WTC11 (cell line): ENCODE results near the gene FARP2.

Experiments
- CREB1 ChIP-seq: sonication (generic); formaldehyde crosslinking; IDR thresholded peaks from 2 replicates; pipeline ENCODE4 v1.8.0; 2023; ENCODE audit warnings: mild to moderate bottlenecking, missing genetic modification reagents
- MYBL2 ChIP-seq: sonication (generic); formaldehyde crosslinking; IDR thresholded peaks from 2 replicates; pipeline ENCODE4 v1.8.1; 2023; ENCODE audit warnings: mild to moderate bottlenecking, moderate library complexity, missing genetic modification reagents
- SMAD4 ChIP-seq: sonication (generic); formaldehyde crosslinking; IDR thresholded peaks from 2 replicates; pipeline ENCODE4 v1.8.0; 2022; ENCODE audit warnings: mild to moderate bottlenecking, missing genetic modification reagents
- ZNF138 ChIP-seq: sonication (generic); formaldehyde crosslinking; conservative IDR thresholded peaks from 2 replicates; pipeline ENCODE4 v1.8.1; 2022; ENCODE audit warnings: mild to moderate bottlenecking, moderate library complexity, missing genetic modification reagents
- TF ChIP-seq, protein P1 (sequence below): sonication (generic); formaldehyde crosslinking; IDR thresholded peaks from 2 replicates; pipeline ENCODE4 v1.8.1; 2023; ENCODE audit warnings: mild to moderate bottlenecking, missing genetic modification reagents, borderline replicate concordance
- TF ChIP-seq, protein P2 (sequence below): fragments of 200-600 bp; IDR thresholded peaks from 2 replicates; pipeline ENCODE4 v1.8.0; 2022; ENCODE audit warnings: antibody characterized with exemption
- TF ChIP-seq, protein P3 (sequence below): sonication (generic); formaldehyde crosslinking; conservative IDR thresholded peaks from 2 replicates; pipeline ENCODE4 v1.8.1; 2023; ENCODE audit warnings: mild to moderate bottlenecking, low read depth, missing genetic modification reagents, moderate library complexity

DNA sequence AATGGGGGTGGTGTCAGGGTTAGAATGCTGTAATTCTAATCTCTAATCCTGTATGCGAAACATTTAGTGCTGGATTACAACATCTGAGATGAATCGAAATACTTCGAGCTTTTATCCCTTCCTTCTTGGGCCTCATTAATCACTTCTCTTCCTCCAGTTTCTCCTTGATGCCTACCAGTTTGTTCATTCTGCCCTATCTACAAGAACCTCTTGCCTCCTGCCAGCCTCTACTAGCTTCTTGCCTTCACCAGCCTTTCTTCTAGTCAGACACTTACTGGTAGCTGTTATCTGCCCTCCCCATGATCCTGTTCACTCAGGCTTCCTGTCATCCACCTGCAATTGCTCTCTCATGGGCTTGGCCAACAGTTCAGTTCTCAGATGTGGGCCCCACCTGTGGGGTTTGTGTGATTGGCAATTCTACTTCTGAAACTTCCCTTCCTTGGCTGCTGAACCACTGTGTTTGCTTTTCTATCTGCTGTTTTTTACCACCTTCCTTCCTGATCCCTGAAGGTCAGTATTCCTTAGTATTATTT, 15.4 kb upstream of the FARP2 start:
- TF ChIP-seq, protein P1, sequence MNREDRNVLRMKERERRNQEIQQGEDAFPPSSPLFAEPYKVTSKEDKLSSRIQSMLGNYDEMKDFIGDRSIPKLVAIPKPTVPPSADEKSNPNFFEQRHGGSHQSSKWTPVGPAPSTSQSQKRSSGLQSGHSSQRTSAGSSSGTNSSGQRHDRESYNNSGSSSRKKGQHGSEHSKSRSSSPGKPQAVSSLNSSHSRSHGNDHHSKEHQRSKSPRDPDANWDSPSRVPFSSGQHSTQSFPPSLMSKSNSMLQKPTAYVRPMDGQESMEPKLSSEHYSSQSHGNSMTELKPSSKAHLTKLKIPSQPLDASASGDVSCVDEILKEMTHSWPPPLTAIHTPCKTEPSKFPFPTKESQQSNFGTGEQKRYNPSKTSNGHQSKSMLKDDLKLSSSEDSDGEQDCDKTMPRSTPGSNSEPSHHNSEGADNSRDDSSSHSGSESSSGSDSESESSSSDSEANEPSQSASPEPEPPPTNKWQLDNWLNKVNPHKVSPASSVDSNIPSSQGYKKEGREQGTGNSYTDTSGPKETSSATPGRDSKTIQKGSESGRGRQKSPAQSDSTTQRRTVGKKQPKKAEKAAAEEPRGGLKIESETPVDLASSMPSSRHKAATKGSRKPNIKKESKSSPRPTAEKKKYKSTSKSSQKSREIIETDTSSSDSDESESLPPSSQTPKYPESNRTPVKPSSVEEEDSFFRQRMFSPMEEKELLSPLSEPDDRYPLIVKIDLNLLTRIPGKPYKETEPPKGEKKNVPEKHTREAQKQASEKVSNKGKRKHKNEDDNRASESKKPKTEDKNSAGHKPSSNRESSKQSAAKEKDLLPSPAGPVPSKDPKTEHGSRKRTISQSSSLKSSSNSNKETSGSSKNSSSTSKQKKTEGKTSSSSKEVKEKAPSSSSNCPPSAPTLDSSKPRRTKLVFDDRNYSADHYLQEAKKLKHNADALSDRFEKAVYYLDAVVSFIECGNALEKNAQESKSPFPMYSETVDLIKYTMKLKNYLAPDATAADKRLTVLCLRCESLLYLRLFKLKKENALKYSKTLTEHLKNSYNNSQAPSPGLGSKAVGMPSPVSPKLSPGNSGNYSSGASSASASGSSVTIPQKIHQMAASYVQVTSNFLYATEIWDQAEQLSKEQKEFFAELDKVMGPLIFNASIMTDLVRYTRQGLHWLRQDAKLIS = no peak
- TF ChIP-seq, protein P2, sequence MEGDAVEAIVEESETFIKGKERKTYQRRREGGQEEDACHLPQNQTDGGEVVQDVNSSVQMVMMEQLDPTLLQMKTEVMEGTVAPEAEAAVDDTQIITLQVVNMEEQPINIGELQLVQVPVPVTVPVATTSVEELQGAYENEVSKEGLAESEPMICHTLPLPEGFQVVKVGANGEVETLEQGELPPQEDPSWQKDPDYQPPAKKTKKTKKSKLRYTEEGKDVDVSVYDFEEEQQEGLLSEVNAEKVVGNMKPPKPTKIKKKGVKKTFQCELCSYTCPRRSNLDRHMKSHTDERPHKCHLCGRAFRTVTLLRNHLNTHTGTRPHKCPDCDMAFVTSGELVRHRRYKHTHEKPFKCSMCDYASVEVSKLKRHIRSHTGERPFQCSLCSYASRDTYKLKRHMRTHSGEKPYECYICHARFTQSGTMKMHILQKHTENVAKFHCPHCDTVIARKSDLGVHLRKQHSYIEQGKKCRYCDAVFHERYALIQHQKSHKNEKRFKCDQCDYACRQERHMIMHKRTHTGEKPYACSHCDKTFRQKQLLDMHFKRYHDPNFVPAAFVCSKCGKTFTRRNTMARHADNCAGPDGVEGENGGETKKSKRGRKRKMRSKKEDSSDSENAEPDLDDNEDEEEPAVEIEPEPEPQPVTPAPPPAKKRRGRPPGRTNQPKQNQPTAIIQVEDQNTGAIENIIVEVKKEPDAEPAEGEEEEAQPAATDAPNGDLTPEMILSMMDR = no peak
- TF ChIP-seq ZNF138 (no peak), SMAD4 (no peak), MYBL2 (CRISPR knock-in tag) (no peak), CREB1 (CRISPR knock-in tag) (no peak)
- TF ChIP-seq, protein P3, sequence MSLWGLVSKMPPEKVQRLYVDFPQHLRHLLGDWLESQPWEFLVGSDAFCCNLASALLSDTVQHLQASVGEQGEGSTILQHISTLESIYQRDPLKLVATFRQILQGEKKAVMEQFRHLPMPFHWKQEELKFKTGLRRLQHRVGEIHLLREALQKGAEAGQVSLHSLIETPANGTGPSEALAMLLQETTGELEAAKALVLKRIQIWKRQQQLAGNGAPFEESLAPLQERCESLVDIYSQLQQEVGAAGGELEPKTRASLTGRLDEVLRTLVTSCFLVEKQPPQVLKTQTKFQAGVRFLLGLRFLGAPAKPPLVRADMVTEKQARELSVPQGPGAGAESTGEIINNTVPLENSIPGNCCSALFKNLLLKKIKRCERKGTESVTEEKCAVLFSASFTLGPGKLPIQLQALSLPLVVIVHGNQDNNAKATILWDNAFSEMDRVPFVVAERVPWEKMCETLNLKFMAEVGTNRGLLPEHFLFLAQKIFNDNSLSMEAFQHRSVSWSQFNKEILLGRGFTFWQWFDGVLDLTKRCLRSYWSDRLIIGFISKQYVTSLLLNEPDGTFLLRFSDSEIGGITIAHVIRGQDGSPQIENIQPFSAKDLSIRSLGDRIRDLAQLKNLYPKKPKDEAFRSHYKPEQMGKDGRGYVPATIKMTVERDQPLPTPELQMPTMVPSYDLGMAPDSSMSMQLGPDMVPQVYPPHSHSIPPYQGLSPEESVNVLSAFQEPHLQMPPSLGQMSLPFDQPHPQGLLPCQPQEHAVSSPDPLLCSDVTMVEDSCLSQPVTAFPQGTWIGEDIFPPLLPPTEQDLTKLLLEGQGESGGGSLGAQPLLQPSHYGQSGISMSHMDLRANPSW (CRISPR knock-in tag) = no peak
